Tibial nerve (tissue), 4 donors: ENCODE measurements around the gene NAA40.

Source experiments
- CTCF ChIP-seq, 5 experiments: fragments of 200-600 bp in 3 of 5; fragments of 450-650 bp in 2 of 5; sonication (generic) in 3 of 5; IDR thresholded peaks; one replicate each; pipeline ENCODE4 v1.5.1; 2016 to 2019; ENCODE audit warnings: antibody characterized with exemption in 5 of 5, mild to moderate bottlenecking in 3 of 5, moderate library complexity in 2 of 5
- EP300 ChIP-seq, 2 donors: sonication (generic); formaldehyde crosslinking; IDR thresholded peaks; one replicate each; pipeline ENCODE4 v1.6.1; 2017; ENCODE audit warnings: antibody characterized with exemption in 2 of 2, mild to moderate bottlenecking in 1 of 2
- POLR2A ChIP-seq, 2 donors: fragments of 450-650 bp; IDR thresholded peaks; one replicate each; pipeline ENCODE4 v1.6.1; 2017; ENCODE audit warnings: antibody characterized with exemption in 2 of 2, mild to moderate bottlenecking in 2 of 2, moderate library complexity in 2 of 2

GRCh38 chr11:63889344-63889743, 49.5 kb upstream of the NAA40 start:
- TF ChIP-seq CTCF (IDR thresholded peaks at IDR 0.05) = no peak
- no peak for TF ChIP-seq POLR2A (IDR thresholded peaks at IDR 0.05)
- no peak for TF ChIP-seq EP300 (IDR thresholded peaks at IDR 0.05)
